Measurements from ENCODE around the gene ITGAD. TPM values are rescaled to one million over a fixed set of nuclear protein-coding genes. Genes with fewer than 3 reads are reported as not detected.

The ITGAD gene
- total RNA-seq, 1 experiment from 2014 or later = not detected

DNA sequence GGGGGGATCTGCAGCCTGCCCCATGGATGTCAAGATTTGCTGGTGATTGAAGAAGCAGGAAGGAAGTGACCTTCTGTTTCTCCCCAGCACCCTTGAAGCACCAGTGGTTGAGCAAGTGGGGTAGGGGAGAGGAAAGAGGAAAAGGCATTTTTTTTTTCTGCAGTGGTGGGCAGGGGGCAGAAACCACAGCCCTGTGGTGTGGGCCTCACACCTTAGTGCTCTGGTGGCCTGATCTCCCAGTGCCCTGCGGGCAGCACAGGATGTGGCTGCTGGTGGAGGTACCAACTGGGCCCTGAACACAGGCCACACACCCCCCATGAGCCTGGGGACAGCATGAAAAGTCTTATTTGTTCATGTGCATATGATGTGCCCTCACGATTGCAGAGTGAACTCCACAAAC lies 7.1 kb downstream of the ITGAD start:
- Histone ChIP-seq H3T11ph (ENCODE audit: low read length) (no peak overlapping the region), H3K9ac (ENCODE audit: extremely low read depth, insufficient read length, low read length) (no peak overlapping the region), H3K4me1 (ENCODE audit: insufficient read depth, low read length) (no peaks in the 10 kb centered on the region), H3K4ac (ENCODE audit: low read depth, low read length) (no peak overlapping the region), H4K8ac (replicated peaks; ENCODE audit: insufficient read length, low read depth, low read length) (no peak overlapping the region), H4K5ac (ENCODE audit: insufficient read length, low read depth, low read length) (no peak overlapping the region), H4K20me1 (ENCODE audit: control insufficient read depth, insufficient read depth, insufficient read length) (no peaks in the 10 kb centered on the region), H2BK5ac (ENCODE audit: insufficient read length, low read length) (no peak overlapping the region), H3K79me1 (ENCODE audit: insufficient read depth, low read depth, low read length, poor library complexity, severe bottlenecking) (no peaks in the 10 kb centered on the region), H3K79me2 (ENCODE audit: insufficient read depth, low read length) (no peaks in the 10 kb centered on the region), H3K4me2 (ENCODE audit: insufficient read depth, insufficient read length, low read length) (no peak overlapping the region), H3K23ac (ENCODE audit: insufficient read length, low read depth, low read length) (no peak overlapping the region), H3K9me3 (ENCODE audit: control insufficient read depth, low read depth, low read length) (no peaks in the 10 kb centered on the region), H3K18ac (ENCODE audit: insufficient read length, low read depth, low read length) (no peak overlapping the region), H4K91ac (ENCODE audit: insufficient read length, low read depth, low read length) (no peak overlapping the region), H2AK5ac (ENCODE audit: insufficient read length, low read length) (no peak overlapping the region), H2BK12ac (ENCODE audit: insufficient read length, low read depth, low read length) (no peak overlapping the region), H3K27me3 (ENCODE audit: insufficient read depth, low read length) (no peaks in the 10 kb centered on the region), H3K27ac (ENCODE audit: insufficient read length, low read depth, low read length) (no peak overlapping the region), H2AFZ (ENCODE audit: low read length) (no peak overlapping the region), H2BK20ac (ENCODE audit: low read depth, low read length, poor library complexity, severe bottlenecking) (no peak overlapping the region), H3K23me2 (ENCODE audit: insufficient read length, low read depth, low read length, poor library complexity, severe bottlenecking) (no peaks in the 10 kb centered on the region), H3K14ac (ENCODE audit: insufficient read depth, low read length) (no peak overlapping the region), H2BK15ac (ENCODE audit: low read depth, low read length) (no peak overlapping the region), H2BK120ac (ENCODE audit: low read depth, low read length, poor library complexity, severe bottlenecking) (no peak overlapping the region), H3K56ac (ENCODE audit: insufficient read length, low read depth, low read length) (no peak overlapping the region)
- Mint-ChIP-seq H3K27ac (no peak overlapping the region; a peak in 1 of 7 replicates), H3K4me1 (no peaks in the 10 kb centered on the region), H3K27me3 (ENCODE audit: low read depth) (peaks cover 7% of the 10 kb centered on the region), H3K9me3 (peaks cover 0 to 3% of the 10 kb centered on the region in 2 experiments; a peak in 1 of 5 replicates), H3K36me3 (ENCODE audit: insufficient read depth in 1 of 3, low read depth in 3 of 3) (peaks cover 0 to 4% (median 0%) of the 10 kb centered on the region in 3 experiments; a peak in 2 of 7 replicates), H3K4me3 (no peak overlapping the region)
- no peak for DNase-seq
- TF ChIP-seq CTCF (conservative IDR thresholded peaks at IDR 0.05) = no peak
- WGBS (ENCODE audit: extremely low coverage, insufficient read length, low lambda C conversion rate) = no CpG with 5 or more reads among the region's 2 CpGs

Data from H9 (cell line).